CD4-positive, alpha-beta memory T cell (primary cell): ENCODE results near the gene PTPRH. TPM values are rescaled to one million over a fixed set of nuclear protein-coding genes. Genes with fewer than 3 reads are reported as not detected.
"Not testable (repeated sequence)": the region's sequence is repeated elsewhere in the genome, so short reads cannot be mapped to it uniquely, and the experiment has no call there.

Experiments
- CTCF ChIA-PET: fragments of 350-600 bp; sonication (Branson Sonifier 250); formaldehyde crosslinking; loops from one replicate; lab custom pipeline; 2021; ENCODE audit warnings: inconsistent platforms; ENCODE audit not compliant: partially characterized antibody; lab: Charles Lee
- POLR2A ChIA-PET: fragments of 350-600 bp; sonication (Branson Sonifier 250); formaldehyde crosslinking; loops from one replicate; lab custom pipeline; 2021; ENCODE audit not compliant: partially characterized antibody; lab: Charles Lee
- DNase-seq, 5 donors: peaks; one replicate each; pipeline versions ENCODE4 v3.0.0 to v3.0.0-alpha.2; 2020 to 2022; ENCODE audit warnings: mixed read lengths in 1 of 5
- H3K27ac ChIP-seq: one replicate; pipeline ENCODE4 v1.7.0; 2013; ENCODE audit warnings: low read depth, low read length
- H3K27me3 ChIP-seq: 2 replicates; pipeline ENCODE4 v1.7.0; 2013; ENCODE audit warnings: mild to moderate bottlenecking, low read length, moderate library complexity; ENCODE audit not compliant: insufficient read depth
- H3K36me3 ChIP-seq: 2 replicates; pipeline ENCODE4 v1.7.0; 2013; ENCODE audit warnings: mild to moderate bottlenecking, low read length, moderate library complexity; ENCODE audit not compliant: insufficient read depth
- H3K4me1 ChIP-seq: 2 replicates; pipeline ENCODE4 v1.7.0; 2013; ENCODE audit warnings: mild to moderate bottlenecking, low read length, moderate library complexity; ENCODE audit not compliant: insufficient read depth
- H3K4me3 ChIP-seq, 2 donors: one replicate each; pipeline ENCODE4 v1.7.0; 2013; ENCODE audit warnings: low read length in 2 of 2, mild to moderate bottlenecking in 1 of 2
- H3K9me3 ChIP-seq, 2 donors: one replicate each; pipeline ENCODE4 v1.7.0; 2013; ENCODE audit warnings: low read length in 2 of 2, control low read depth in 1 of 2; ENCODE audit not compliant: control insufficient read depth in 1 of 2
- H3K27ac Mint-ChIP-seq, 7 donors: one replicate each; pipeline ENCODE4 v1.8.0; 2020 to 2021; ENCODE audit warnings: mixed read lengths in 7 of 7, mild to moderate bottlenecking in 6 of 7, inconsistent platforms in 3 of 7, moderate library complexity in 3 of 7
- H3K27me3 Mint-ChIP-seq, 2 donors: one replicate each; pipeline ENCODE4 v1.8.0; 2020 to 2021; ENCODE audit warnings: mixed read lengths in 2 of 2
- H3K36me3 Mint-ChIP-seq, 2 donors: one replicate each; pipeline ENCODE4 v1.8.0; 2020 to 2021; ENCODE audit warnings: mixed read lengths in 2 of 2, inconsistent platforms in 1 of 2, mild to moderate bottlenecking in 1 of 2
- H3K4me1 Mint-ChIP-seq, 4 donors: one replicate each; pipeline ENCODE4 v1.8.0; 2020 to 2021; ENCODE audit warnings: mixed read lengths in 4 of 4, mild to moderate bottlenecking in 1 of 4
- H3K4me3 Mint-ChIP-seq, 8 donors: one replicate each; pipeline ENCODE4 v1.8.0; 2020 to 2021; ENCODE audit warnings: mixed read lengths in 8 of 8, mild to moderate bottlenecking in 7 of 8, moderate library complexity in 6 of 8, inconsistent platforms in 3 of 8
- H3K9me3 Mint-ChIP-seq, 8 donors: one replicate each; pipeline ENCODE4 v1.8.0; 2020 to 2021; ENCODE audit warnings: mixed read lengths in 8 of 8, mild to moderate bottlenecking in 5 of 8, inconsistent platforms in 3 of 8, moderate library complexity in 1 of 8
- intact Hi-C: fragments of 100-400 bp; cut with micrococcal nuclease; formaldehyde crosslinking; loops from one replicate; pipeline ENCODE4 v1.15.1; 2023
- polyA plus RNA-seq, 2 donors: library from polyadenylated mRNA; unstranded; fragments of 300-500 nt; fragmentation: Illumina TruSeq; gene quantifications; one replicate each; pipeline ENCODE4 v1.2.3, GENCODE V29; 2021
- total RNA-seq, 2 experiments: library from RNA; stranded (reverse); gene quantifications; one replicate each; pipeline ENCODE4 v1.2.3, GENCODE V29; 2021

PTPRH gene
- total and polyA plus RNA-seq, 4 experiments from 2014 or later, result not detected

DNA sequence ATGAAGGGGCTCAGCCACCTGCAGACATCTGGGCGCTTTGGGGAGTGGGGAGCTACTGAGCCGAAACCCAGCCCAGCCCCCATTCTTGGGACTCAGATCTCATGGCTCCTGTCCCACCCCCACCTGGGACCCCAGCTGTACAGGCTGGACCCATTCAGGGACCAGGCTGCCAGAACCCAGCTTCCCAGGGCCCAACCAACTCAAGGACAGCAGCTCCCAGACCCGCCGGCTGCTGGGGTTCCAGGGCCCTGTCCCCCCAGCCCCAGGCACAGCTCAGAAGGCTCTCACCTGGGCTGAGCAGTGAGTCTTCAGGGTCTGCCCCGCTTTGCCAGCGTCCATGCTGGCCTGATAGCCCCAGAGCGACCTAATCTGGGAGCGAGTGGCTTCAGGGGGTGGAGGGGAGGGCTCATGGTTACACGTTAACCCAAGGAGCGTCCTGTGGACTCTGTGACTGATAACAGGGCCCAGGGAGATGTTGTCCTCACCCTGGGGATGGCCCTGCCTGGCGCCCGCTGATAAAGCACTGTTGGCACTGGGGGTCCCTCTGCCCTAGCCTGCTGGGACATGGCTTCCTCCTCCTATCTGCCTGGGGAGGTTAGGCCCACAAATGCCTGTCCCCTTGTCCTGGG lies 19.2 kb upstream of the PTPRH start, which contains the start of gene TMEM86B:
Gene TMEM86B, minus strand, starts transcription at position 361 of the 629 bp plus-strand sequence. Its CDS starts 22 bp downstream, at position 339.
- H3K27ac Mint-ChIP-seq, result peak within 1 kb of the TSS in 2 of 7 donors; percentile 29 to 57
- no peak within 1 kb of the TSS for H3K4me3 Mint-ChIP-seq
- H3K9me3 Mint-ChIP-seq, result no peaks in the 10 kb centered on the region
- H3K36me3 Mint-ChIP-seq, result peaks cover 11 to 54% of the 10 kb centered on the region in 2 donors
- Histone ChIP-seq H3K27me3 (no peaks in the 10 kb centered on the region), H3K9me3 (no peaks in the 10 kb centered on the region), H3K4me3 (no peak within 1 kb of the TSS), H3K36me3 (peaks cover 46% of the 10 kb centered on the region), H3K4me1 (no peaks in the 10 kb centered on the region), H3K27ac (no peak within 1 kb of the TSS)
- DNase-seq, result no peak
- POLR2A ChIA-PET, result no interaction called here
- CTCF ChIA-PET, result no interaction called here
- intact Hi-C loops, result no loop called here
- no peaks in the 10 kb centered on the region for H3K27me3 Mint-ChIP-seq
- H3K4me1 Mint-ChIP-seq, result peaks cover 0 to 5% (median 1%) of the 10 kb centered on the region in 4 donors

DNA sequence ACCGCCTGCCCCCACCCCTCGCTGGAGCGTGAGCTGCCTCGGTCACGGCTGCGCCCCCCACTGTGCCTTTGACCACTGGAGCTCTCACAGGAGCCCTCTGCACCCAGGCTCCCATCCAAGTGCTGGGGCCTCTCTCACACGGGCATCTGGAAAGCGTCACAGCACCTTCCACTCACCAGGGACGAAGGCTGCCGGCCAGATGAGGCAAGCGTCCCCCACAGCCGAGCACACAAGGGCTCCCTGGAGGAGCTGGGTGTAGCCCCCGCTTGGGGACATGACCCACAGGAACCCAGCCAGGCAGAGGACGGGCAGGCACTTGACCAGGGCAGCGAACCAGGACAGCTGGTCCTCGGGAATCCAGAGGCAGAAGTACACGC lies 18.7 kb upstream of the PTPRH start:
- peaks cover 0 to 3% (median 1%) of the 10 kb centered on the region in 4 donors for H3K4me1 Mint-ChIP-seq
- no peak overlapping the region for H3K27ac Mint-ChIP-seq
- Histone ChIP-seq H3K4me1 (no peaks in the 10 kb centered on the region), H3K27ac (no peak overlapping the region), H3K27me3 (no peaks in the 10 kb centered on the region), H3K36me3 (peaks cover 40% of the 10 kb centered on the region), H3K9me3 (no peaks in the 10 kb centered on the region), H3K4me3 (no peak overlapping the region)
- H3K9me3 Mint-ChIP-seq, result no peaks in the 10 kb centered on the region
- ChIA-PET POLR2A (no interaction called here), CTCF (no interaction called here)
- H3K27me3 Mint-ChIP-seq, result no peaks in the 10 kb centered on the region
- peaks cover 11 to 49% of the 10 kb centered on the region in 2 donors for H3K36me3 Mint-ChIP-seq
- no peak for DNase-seq
- no peak overlapping the region for H3K4me3 Mint-ChIP-seq
- intact Hi-C loops, result no loop called here

DNA sequence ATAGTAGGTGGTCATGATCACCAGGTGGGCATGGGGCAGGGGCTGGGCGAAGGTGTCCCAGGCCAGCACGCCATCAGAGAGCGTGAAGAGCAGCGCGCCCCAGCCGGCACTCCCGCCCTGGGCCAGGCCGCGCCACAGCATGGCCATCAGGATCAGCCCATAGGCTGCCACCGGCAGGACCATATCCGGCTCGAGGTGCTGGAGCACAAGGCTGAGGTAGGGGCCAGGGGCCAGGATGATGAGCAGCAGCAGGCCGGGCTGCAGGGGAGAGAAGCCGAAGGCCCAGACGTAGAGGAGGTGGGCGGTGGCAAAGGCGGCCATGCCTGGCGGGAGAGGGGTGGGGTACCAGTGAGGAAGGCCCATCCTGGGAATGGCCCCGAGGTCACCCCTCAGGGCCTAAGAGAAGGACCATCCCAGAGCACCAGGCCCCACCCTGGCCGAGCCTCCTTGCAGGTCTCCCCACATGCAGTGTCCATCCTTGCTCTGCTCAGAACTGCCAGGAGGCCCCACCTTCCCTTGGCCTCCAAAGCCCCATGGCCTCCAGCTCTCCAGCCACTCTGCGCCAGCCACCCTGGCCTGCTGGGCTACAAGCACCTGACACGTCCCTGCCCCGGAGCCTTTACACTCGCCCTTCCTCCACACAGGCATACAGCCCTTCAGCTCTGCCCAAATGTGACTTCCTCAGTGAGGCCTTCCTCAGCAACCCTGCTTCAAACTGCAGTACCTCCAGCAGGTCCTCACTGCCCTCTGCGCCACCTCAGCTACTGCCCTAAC lies 18.1 kb upstream of the PTPRH start:
- Mint-ChIP-seq H3K9me3 (no peaks in the 10 kb centered on the region), H3K27ac (peak overlapping the region in 2 of 7 donors; percentile 29), H3K27me3 (no peaks in the 10 kb centered on the region), H3K4me1 (peaks cover 0 to 3% (median 1%) of the 10 kb centered on the region in 4 donors), H3K4me3 (no peak overlapping the region), H3K36me3 (peaks cover 11 to 45% of the 10 kb centered on the region in 2 donors)
- ChIA-PET POLR2A (no interaction called here), CTCF (no interaction called here)
- no peak for DNase-seq
- intact Hi-C loops, result no loop called here
- no peaks in the 10 kb centered on the region for H3K9me3 ChIP-seq
- no peaks in the 10 kb centered on the region for H3K4me1 ChIP-seq
- H3K27ac ChIP-seq, result no peak overlapping the region
- no peak overlapping the region for H3K4me3 ChIP-seq
- peaks cover 35% of the 10 kb centered on the region for H3K36me3 ChIP-seq
- no peaks in the 10 kb centered on the region for H3K27me3 ChIP-seq

DNA sequence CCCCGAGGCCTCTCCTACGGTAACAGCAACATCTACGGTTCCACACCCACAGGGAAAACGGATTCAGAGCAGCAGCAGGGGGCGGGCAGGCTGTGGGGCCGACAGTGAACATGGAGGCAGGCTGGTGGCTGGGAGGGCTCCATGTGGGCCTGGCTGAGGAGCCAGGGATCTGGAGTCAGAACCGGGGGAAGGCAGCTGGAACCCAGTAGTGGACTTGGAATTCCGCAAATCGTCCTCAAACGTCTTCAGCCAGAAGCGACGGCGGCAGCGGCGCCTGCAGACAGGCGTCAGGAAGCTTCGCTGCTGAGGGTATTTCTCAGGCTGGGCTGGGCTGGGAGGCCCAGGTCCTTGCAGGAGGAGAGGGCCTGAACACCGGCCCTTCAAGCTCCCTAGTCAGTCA lies 17.5 kb upstream of the PTPRH start:
- no peaks in the 10 kb centered on the region for H3K9me3 Mint-ChIP-seq
- peaks cover 0 to 3% (median 1%) of the 10 kb centered on the region in 4 donors for H3K4me1 Mint-ChIP-seq
- Histone ChIP-seq H3K9me3 (no peaks in the 10 kb centered on the region), H3K4me1 (no peaks in the 10 kb centered on the region), H3K36me3 (peaks cover 29% of the 10 kb centered on the region), H3K27me3 (no peaks in the 10 kb centered on the region), H3K4me3 (no peak overlapping the region), H3K27ac (no peak overlapping the region)
- no peak for DNase-seq
- intact Hi-C loops, result no loop called here
- ChIA-PET CTCF (no interaction called here), POLR2A (no interaction called here)
- H3K27me3 Mint-ChIP-seq, result no peaks in the 10 kb centered on the region
- no peak overlapping the region for H3K4me3 Mint-ChIP-seq
- H3K27ac Mint-ChIP-seq, result peak overlapping the region in 1 of 7 donors; percentile 51
- peaks cover 11 to 39% of the 10 kb centered on the region in 2 donors for H3K36me3 Mint-ChIP-seq

DNA sequence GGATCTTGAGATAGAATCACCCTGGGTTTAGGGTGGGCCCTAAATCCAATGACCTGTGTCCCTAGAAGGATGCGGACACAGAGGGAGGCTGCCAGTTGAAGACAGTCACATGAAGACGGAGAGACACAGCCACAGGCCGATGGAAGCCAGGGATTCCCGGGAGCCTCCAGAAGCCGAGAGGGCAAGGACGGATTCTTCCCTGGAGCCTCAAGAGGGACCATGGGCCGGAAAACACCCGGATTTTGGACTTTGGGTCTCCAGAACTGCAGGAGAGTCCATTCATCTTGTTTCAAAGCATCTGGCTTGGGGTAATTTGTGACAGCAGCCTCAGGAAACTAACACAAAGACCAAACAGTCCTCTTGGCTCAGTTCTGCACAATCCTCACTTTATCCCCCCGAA lies 17.0 kb upstream of the PTPRH start:
- peaks cover 0 to 3% (median 1%) of the 10 kb centered on the region in 4 donors for H3K4me1 Mint-ChIP-seq
- no peaks in the 10 kb centered on the region for H3K4me1 ChIP-seq
- POLR2A ChIA-PET, result no interaction called here
- DNase-seq, result no peak
- peak overlapping the region in 1 of 7 donors; percentile 25 for H3K27ac Mint-ChIP-seq
- no peak overlapping the region for H3K4me3 ChIP-seq
- no peak overlapping the region for H3K27ac ChIP-seq
- H3K27me3 ChIP-seq, result no peaks in the 10 kb centered on the region
- H3K36me3 Mint-ChIP-seq, result peaks cover 13 to 39% of the 10 kb centered on the region in 2 donors
- H3K36me3 ChIP-seq, result peaks cover 24% of the 10 kb centered on the region
- intact Hi-C loops, result no loop called here
- H3K27me3 Mint-ChIP-seq, result no peaks in the 10 kb centered on the region
- CTCF ChIA-PET, result no interaction called here
- peaks cover 0 to 3% (median under 1%) of the 10 kb centered on the region in 8 donors for H3K9me3 Mint-ChIP-seq
- no peaks in the 10 kb centered on the region for H3K9me3 ChIP-seq
- no peak overlapping the region for H3K4me3 Mint-ChIP-seq

DNA sequence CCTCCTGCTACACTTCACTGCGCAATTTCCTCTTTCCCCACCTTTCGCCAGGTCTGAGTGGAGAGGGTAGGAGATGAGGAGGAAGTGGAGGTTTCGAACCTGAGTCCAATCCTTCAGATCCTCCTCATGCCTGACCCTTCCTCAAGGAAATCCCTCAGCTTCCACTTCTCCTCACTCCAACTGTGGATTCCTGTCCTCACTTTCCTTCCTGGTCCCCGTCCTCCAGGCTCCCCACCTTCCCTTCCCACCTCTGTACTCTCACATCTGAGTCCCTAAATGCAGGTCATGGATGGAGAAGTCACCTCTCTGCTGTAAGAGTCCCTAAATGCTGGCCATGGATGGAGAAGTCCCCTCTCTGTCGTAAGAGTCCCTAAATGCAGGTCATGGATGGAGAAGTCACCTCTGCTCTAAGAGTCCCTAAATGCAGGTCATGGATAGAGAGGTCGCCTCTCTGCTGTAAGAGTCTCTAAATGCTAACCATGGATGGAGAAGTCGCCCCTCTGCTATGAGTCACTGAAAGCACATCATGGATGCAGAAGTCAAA lies 16.2 kb upstream of the PTPRH start:
- Histone ChIP-seq H3K9me3 (no peaks in the 10 kb centered on the region), H3K27me3 (no peaks in the 10 kb centered on the region), H3K36me3 (peaks cover 18% of the 10 kb centered on the region), H3K4me3 (no peak overlapping the region), H3K4me1 (no peaks in the 10 kb centered on the region), H3K27ac (no peak overlapping the region)
- peaks cover 0 to 11% (median 2%) of the 10 kb centered on the region in 8 donors for H3K9me3 Mint-ChIP-seq
- H3K4me3 Mint-ChIP-seq, result no peak overlapping the region
- ChIA-PET CTCF (no interaction called here), POLR2A (no interaction called here)
- no peaks in the 10 kb centered on the region for H3K27me3 Mint-ChIP-seq
- peak overlapping the region in 4 of 7 donors; percentile 25 to 88 (median 40) for H3K27ac Mint-ChIP-seq
- intact Hi-C loops, result no loop called here
- H3K4me1 Mint-ChIP-seq, result peaks cover 0 to 4% (median 1%) of the 10 kb centered on the region in 4 donors
- no peak for DNase-seq
- peaks cover 18 to 37% of the 10 kb centered on the region in 2 donors for H3K36me3 Mint-ChIP-seq

DNA sequence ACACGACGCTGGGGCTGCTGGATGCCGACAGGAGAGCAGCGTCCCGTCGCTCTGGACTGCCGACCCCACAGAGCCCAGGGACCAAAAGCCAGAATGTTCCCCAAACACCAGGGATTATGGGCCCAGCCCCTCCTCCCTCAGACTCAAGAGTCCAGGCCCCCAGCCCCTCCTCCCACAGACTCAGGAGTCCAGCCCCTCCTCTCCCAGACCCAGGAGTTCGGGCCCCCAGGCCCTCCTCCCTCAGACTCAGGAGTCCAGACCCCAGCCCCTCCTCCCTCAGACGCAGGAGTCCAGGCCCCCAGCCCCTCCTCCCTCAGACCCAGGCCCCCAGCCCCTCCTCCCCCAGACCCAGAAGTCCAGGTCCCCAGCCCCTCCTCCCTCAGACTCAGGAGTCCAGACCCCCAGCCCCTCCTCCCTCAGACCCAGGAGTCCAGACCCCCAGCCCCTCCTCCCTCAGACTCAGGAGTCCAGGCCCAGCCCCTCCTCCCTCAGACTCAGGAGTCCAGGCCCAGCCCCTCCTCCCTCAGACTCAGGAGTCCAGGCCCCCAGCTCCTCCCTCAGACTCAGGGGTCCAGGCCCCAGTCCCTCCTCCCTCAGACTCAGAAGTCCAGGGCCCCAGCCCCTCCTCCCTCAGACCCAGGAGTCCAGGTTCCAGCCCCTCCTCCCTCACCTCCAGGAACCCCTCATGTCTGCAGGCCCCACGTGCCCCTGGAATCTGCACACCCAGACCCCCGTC lies 15.5 kb upstream of the PTPRH start:
- intact Hi-C loops, result loop anchor here (5.0 kb wide), 1 partner anchor 32 kb away; the partner anchor contains the start of gene PPP6R1
- H3K9me3 ChIP-seq, DNase-seq, H3K4me1 Mint-ChIP-seq, CTCF ChIA-PET, H3K4me3 ChIP-seq, H3K4me3 Mint-ChIP-seq, POLR2A ChIA-PET, H3K27me3 ChIP-seq, H3K27me3 Mint-ChIP-seq, H3K4me1 ChIP-seq, H3K27ac ChIP-seq: not testable (repeated sequence)
- Mint-ChIP-seq H3K36me3 (peaks cover 18 to 33% of the 10 kb centered on the region in 2 donors), H3K27ac (peak overlapping the region in 1 of 7 donors; percentile 25), H3K9me3 (peaks cover 0 to 11% (median 3%) of the 10 kb centered on the region in 8 donors)
- H3K36me3 ChIP-seq, result peaks cover 18% of the 10 kb centered on the region
